GM23338 (cell line): ENCODE measurements around the gene DNAI2. TPM values are rescaled to one million over a fixed set of nuclear protein-coding genes. Genes with fewer than 3 reads are reported as not detected.

Experiments used
- ATAC-seq: fragments of 200-7000 bp; cut with Tn5 transposase; 3 replicates; pipeline ENCODE4 v1.9.1; 2020
- DNase-seq: peaks from one replicate; pipeline ENCODE4 v3.0.0-alpha.2; 2015; ENCODE audit warnings: low spot score
- H2AFZ ChIP-seq: fragments of 200-600 bp; sonication (generic); 2 replicates; pipeline ENCODE4 v1.8.0; 2016; ENCODE audit warnings: antibody characterized with exemption, mild to moderate bottlenecking, moderate library complexity
- H3F3A ChIP-seq: fragments of 200-600 bp; sonication (generic); replicated peaks from 2 replicates; pipeline ENCODE4 v1.8.0; 2017; ENCODE audit warnings: antibody characterized with exemption, mixed run types, low read depth
- H3K27ac ChIP-seq: fragments of 200-600 bp; sonication (generic); 2 replicates; pipeline ENCODE4 v1.6.1; 2016; ENCODE audit warnings: low read depth
- H3K27me3 ChIP-seq: fragments of 200-600 bp; sonication (generic); 2 replicates; pipeline ENCODE4 v1.8.0; 2016; ENCODE audit warnings: mild to moderate bottlenecking, mixed run types, moderate library complexity; ENCODE audit not compliant: insufficient read depth
- H3K36me3 ChIP-seq: fragments of 200-600 bp; sonication (generic); 2 replicates; pipeline ENCODE4 v1.8.0; 2016; ENCODE audit warnings: mild to moderate bottlenecking; ENCODE audit not compliant: insufficient read depth
- H3K4me1 ChIP-seq: fragments of 200-600 bp; sonication (generic); 2 replicates; pipeline ENCODE4 v1.8.0; 2016; ENCODE audit warnings: mild to moderate bottlenecking, moderate library complexity; ENCODE audit not compliant: insufficient read depth
- H3K4me2 ChIP-seq: fragments of 200-600 bp; sonication (generic); 2 replicates; pipeline ENCODE4 v1.7.1; 2017; ENCODE audit warnings: mixed run types
- H3K4me3 ChIP-seq: fragments of 200-600 bp; sonication (generic); 2 replicates; pipeline ENCODE4 v1.6.1; 2016; ENCODE audit warnings: mixed run types
- H3K79me2 ChIP-seq: fragments of 200-600 bp; sonication (generic); replicated peaks from 2 replicates; pipeline ENCODE4 v1.8.0; 2017; ENCODE audit warnings: mild to moderate bottlenecking; ENCODE audit not compliant: insufficient read depth
- H3K9me2 ChIP-seq: fragments of 200-600 bp; sonication (generic); 2 replicates; pipeline ENCODE4 v1.8.0; 2017; ENCODE audit not compliant: insufficient read depth
- H4K20me1 ChIP-seq: fragments of 200-600 bp; sonication (generic); replicated peaks from 2 replicates; pipeline ENCODE4 v1.8.0; 2017; ENCODE audit warnings: mild to moderate bottlenecking; ENCODE audit not compliant: insufficient read depth
- H3K27ac Mint-ChIP-seq: 2 replicates; pipeline ENCODE4 v1.8.0; 2020; ENCODE audit warnings: inconsistent platforms, mild to moderate bottlenecking, moderate library complexity, mixed read lengths
- H3K27me3 Mint-ChIP-seq: 3 replicates; pipeline ENCODE4 v1.8.0; 2022; ENCODE audit warnings: low read depth, mild to moderate bottlenecking, moderate library complexity, mixed read lengths, inconsistent platforms; ENCODE audit not compliant: insufficient read depth, poor library complexity
- H3K36me3 Mint-ChIP-seq: 3 replicates; pipeline ENCODE4 v1.8.0; 2021; ENCODE audit warnings: low read depth, mild to moderate bottlenecking, inconsistent platforms, moderate library complexity, mixed read lengths
- H3K4me1 Mint-ChIP-seq: 3 replicates; pipeline ENCODE4 v1.8.0; 2020; ENCODE audit warnings: mild to moderate bottlenecking, inconsistent platforms, mixed read lengths
- H3K4me3 Mint-ChIP-seq: 3 replicates; pipeline ENCODE4 v1.8.0; 2021; ENCODE audit warnings: moderate library complexity, mild to moderate bottlenecking, inconsistent platforms, mixed read lengths
- H3K9me3 Mint-ChIP-seq: 3 replicates; pipeline ENCODE4 v1.8.0; 2020; ENCODE audit warnings: moderate library complexity, mild to moderate bottlenecking, inconsistent platforms, mixed read lengths
- CREB1 ChIP-seq: fragments of 250-450 bp; sonication (Bioruptor Pico); IDR thresholded peaks from 2 replicates; pipeline ENCODE4 v1.5.0; 2020; ENCODE audit warnings: low read depth, mild to moderate bottlenecking, moderate library complexity
- EZH2 ChIP-seq: fragments of 200-600 bp; sonication (generic); IDR thresholded peaks from one replicate; pipeline ENCODE4 v1.8.0; 2017; ENCODE audit warnings: antibody characterized with exemption, mild to moderate bottlenecking, low read depth; ENCODE audit not compliant: unreplicated experiment
- EZH2phosphoT487 ChIP-seq: fragments of 200-600 bp; sonication (generic); IDR thresholded peaks from one replicate; pipeline ENCODE4 v1.8.1; 2018; ENCODE audit warnings: antibody characterized with exemption; ENCODE audit not compliant: unreplicated experiment
- JUNB ChIP-seq: IDR thresholded peaks from one replicate; pipeline ENCODE4 v1.6.1; 2016; ENCODE audit warnings: antibody characterized with exemption; ENCODE audit not compliant: unreplicated experiment
- POLR2AphosphoS5 ChIP-seq: IDR thresholded peaks from 2 replicates; pipeline ENCODE4 v1.6.1; 2016; ENCODE audit warnings: antibody characterized with exemption, low read depth
- ZNF114 ChIP-seq: fragments of 250-450 bp; sonication (Bioruptor Pico); IDR thresholded peaks from 2 replicates; pipeline ENCODE4 v1.5.0; 2020; ENCODE audit warnings: mild to moderate bottlenecking, moderate library complexity
- ZNF331 ChIP-seq: fragments of 250-450 bp; sonication (Bioruptor Pico); IDR thresholded peaks from 2 replicates; pipeline ENCODE4 v1.5.0; 2020; ENCODE audit warnings: low read depth, mild to moderate bottlenecking, moderate library complexity
- polyA plus RNA-seq: library from polyadenylated mRNA; unstranded; fragments of >200 nt; fragmentation: Nextera tagmentation; extraction: Ambion mirVana; gene quantifications from 2 replicates; pipeline ENCODE4 v1.2.1, GENCODE V29; 2016
- total RNA-seq: library from RNA; depleted of rRNA; stranded (reverse); fragments of >200 nt; shearing (Covaris generic); gene quantifications from 2 replicates; pipeline ENCODE4 v1.2.3, GENCODE V29; 2014
- TF ChIP-seq, protein P1 (sequence below): IDR thresholded peaks from one replicate; pipeline ENCODE4 v1.6.1; 2018; ENCODE audit warnings: antibody characterized with exemption; ENCODE audit not compliant: unreplicated experiment
- TF ChIP-seq, protein P2 (sequence below), 2 experiments: fragments of 200-600 bp in 1 of 2; sonication (generic) in 1 of 2; conservative IDR thresholded peaks; 2 replicates each; pipeline versions ENCODE4 v1.5.1 to v1.6.1; 2016 to 2017; ENCODE audit warnings: antibody characterized with exemption in 2 of 2, low read depth in 2 of 2, mild to moderate bottlenecking in 2 of 2, moderate library complexity in 1 of 2
- TF ChIP-seq, protein P3 (sequence below): IDR thresholded peaks from 2 replicates; pipeline ENCODE4 v1.6.1; 2016; ENCODE audit warnings: antibody characterized with exemption
- TF ChIP-seq, protein P4 (sequence below): fragments of 250-450 bp; sonication (Bioruptor Pico); IDR thresholded peaks from 2 replicates; pipeline ENCODE4 v1.5.0; 2020; ENCODE audit warnings: mild to moderate bottlenecking, moderate library complexity

The DNAI2 gene
- total and polyA plus RNA-seq, 2 experiments from 2014 or later = 0.21 TPM; not detected in 1

DNA sequence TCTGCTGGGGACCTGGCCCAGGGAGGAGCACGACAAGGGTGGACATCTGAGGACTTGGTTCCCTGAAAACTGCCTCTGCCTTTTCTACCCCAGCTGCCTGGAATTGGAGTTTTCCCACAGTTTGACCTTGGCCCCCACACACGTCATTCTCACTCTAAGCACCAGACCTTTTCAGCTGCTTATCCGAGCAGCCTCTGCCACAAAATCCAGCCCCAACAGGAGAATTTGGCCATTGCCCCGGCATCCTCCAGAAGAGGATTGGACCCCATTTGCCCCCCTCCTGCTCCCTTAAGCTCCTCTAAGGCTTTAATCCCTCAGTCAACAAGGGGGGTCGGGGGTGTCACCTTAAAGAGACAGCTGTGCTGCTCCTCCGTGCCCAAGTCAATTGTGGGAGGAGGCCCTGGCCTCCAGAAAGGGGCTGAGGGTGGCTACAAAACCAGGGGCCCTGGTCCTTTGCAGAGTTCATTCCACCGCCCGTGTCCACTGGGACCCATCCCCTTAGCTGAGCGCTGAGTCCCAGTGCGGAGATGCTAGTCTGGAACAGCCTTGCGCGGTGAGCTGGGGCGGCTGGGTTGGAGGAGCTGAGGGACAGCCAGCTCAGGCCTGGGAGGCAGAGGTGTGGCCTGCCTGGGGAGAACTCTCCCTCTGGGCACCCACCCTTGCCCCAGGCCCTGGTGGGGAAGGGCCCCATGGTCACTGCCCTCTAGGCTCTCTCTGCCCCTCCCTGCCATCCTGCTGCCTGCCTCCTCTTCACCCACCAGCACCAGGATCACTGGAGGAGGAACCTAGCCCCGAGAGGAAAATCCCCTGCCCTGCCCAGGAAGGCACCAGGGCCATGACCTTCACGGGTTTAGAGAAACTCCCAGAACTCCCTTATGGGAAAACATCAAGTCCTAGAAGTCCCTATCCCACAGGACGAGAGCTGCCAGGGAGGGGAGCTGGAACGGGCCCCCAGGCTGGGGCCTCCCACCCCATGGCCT lies 41.8 kb upstream of the DNAI2 start:
- H3K4me1 Mint-ChIP-seq = peaks cover 5% of the 10 kb centered on the region
- Histone ChIP-seq H3K27ac (no peak overlapping the region), H3K4me2 (no peak overlapping the region), H3F3A (no peaks in the 10 kb centered on the region), H4K20me1 (no peaks in the 10 kb centered on the region), H3K4me1 (no peaks in the 10 kb centered on the region), H2AFZ (no peak overlapping the region), H3K36me3 (no peaks in the 10 kb centered on the region), H3K4me3 (no peak overlapping the region), H3K79me2 (no peaks in the 10 kb centered on the region), H3K27me3 (no peaks in the 10 kb centered on the region), H3K9me2 (no peaks in the 10 kb centered on the region)
- DNase-seq (no peak), ATAC-seq (no peak)
- no peak overlapping the region for H3K27ac Mint-ChIP-seq
- TF ChIP-seq ZNF331 = no peak
- TF ChIP-seq CREB1 (CRISPR knock-in tag) = no peak
- TF ChIP-seq, protein P1, sequence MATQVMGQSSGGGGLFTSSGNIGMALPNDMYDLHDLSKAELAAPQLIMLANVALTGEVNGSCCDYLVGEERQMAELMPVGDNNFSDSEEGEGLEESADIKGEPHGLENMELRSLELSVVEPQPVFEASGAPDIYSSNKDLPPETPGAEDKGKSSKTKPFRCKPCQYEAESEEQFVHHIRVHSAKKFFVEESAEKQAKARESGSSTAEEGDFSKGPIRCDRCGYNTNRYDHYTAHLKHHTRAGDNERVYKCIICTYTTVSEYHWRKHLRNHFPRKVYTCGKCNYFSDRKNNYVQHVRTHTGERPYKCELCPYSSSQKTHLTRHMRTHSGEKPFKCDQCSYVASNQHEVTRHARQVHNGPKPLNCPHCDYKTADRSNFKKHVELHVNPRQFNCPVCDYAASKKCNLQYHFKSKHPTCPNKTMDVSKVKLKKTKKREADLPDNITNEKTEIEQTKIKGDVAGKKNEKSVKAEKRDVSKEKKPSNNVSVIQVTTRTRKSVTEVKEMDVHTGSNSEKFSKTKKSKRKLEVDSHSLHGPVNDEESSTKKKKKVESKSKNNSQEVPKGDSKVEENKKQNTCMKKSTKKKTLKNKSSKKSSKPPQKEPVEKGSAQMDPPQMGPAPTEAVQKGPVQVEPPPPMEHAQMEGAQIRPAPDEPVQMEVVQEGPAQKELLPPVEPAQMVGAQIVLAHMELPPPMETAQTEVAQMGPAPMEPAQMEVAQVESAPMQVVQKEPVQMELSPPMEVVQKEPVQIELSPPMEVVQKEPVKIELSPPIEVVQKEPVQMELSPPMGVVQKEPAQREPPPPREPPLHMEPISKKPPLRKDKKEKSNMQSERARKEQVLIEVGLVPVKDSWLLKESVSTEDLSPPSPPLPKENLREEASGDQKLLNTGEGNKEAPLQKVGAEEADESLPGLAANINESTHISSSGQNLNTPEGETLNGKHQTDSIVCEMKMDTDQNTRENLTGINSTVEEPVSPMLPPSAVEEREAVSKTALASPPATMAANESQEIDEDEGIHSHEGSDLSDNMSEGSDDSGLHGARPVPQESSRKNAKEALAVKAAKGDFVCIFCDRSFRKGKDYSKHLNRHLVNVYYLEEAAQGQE = no peak
- TF ChIP-seq, protein P2, sequence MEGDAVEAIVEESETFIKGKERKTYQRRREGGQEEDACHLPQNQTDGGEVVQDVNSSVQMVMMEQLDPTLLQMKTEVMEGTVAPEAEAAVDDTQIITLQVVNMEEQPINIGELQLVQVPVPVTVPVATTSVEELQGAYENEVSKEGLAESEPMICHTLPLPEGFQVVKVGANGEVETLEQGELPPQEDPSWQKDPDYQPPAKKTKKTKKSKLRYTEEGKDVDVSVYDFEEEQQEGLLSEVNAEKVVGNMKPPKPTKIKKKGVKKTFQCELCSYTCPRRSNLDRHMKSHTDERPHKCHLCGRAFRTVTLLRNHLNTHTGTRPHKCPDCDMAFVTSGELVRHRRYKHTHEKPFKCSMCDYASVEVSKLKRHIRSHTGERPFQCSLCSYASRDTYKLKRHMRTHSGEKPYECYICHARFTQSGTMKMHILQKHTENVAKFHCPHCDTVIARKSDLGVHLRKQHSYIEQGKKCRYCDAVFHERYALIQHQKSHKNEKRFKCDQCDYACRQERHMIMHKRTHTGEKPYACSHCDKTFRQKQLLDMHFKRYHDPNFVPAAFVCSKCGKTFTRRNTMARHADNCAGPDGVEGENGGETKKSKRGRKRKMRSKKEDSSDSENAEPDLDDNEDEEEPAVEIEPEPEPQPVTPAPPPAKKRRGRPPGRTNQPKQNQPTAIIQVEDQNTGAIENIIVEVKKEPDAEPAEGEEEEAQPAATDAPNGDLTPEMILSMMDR (conservative IDR thresholded peaks at IDR 0.05; ENCODE audit: low read depth in 2 of 2) = no peak
- TF ChIP-seq JUNB = no peak
- no peak for TF ChIP-seq EZH2phosphoT487
- TF ChIP-seq EZH2 = no peak
- no peak for TF ChIP-seq POLR2AphosphoS5
- TF ChIP-seq ZNF114 (CRISPR knock-in tag) = no peak
- TF ChIP-seq, protein P3, sequence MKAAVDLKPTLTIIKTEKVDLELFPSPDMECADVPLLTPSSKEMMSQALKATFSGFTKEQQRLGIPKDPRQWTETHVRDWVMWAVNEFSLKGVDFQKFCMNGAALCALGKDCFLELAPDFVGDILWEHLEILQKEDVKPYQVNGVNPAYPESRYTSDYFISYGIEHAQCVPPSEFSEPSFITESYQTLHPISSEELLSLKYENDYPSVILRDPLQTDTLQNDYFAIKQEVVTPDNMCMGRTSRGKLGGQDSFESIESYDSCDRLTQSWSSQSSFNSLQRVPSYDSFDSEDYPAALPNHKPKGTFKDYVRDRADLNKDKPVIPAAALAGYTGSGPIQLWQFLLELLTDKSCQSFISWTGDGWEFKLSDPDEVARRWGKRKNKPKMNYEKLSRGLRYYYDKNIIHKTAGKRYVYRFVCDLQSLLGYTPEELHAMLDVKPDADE = no peak
- TF ChIP-seq, protein P4, sequence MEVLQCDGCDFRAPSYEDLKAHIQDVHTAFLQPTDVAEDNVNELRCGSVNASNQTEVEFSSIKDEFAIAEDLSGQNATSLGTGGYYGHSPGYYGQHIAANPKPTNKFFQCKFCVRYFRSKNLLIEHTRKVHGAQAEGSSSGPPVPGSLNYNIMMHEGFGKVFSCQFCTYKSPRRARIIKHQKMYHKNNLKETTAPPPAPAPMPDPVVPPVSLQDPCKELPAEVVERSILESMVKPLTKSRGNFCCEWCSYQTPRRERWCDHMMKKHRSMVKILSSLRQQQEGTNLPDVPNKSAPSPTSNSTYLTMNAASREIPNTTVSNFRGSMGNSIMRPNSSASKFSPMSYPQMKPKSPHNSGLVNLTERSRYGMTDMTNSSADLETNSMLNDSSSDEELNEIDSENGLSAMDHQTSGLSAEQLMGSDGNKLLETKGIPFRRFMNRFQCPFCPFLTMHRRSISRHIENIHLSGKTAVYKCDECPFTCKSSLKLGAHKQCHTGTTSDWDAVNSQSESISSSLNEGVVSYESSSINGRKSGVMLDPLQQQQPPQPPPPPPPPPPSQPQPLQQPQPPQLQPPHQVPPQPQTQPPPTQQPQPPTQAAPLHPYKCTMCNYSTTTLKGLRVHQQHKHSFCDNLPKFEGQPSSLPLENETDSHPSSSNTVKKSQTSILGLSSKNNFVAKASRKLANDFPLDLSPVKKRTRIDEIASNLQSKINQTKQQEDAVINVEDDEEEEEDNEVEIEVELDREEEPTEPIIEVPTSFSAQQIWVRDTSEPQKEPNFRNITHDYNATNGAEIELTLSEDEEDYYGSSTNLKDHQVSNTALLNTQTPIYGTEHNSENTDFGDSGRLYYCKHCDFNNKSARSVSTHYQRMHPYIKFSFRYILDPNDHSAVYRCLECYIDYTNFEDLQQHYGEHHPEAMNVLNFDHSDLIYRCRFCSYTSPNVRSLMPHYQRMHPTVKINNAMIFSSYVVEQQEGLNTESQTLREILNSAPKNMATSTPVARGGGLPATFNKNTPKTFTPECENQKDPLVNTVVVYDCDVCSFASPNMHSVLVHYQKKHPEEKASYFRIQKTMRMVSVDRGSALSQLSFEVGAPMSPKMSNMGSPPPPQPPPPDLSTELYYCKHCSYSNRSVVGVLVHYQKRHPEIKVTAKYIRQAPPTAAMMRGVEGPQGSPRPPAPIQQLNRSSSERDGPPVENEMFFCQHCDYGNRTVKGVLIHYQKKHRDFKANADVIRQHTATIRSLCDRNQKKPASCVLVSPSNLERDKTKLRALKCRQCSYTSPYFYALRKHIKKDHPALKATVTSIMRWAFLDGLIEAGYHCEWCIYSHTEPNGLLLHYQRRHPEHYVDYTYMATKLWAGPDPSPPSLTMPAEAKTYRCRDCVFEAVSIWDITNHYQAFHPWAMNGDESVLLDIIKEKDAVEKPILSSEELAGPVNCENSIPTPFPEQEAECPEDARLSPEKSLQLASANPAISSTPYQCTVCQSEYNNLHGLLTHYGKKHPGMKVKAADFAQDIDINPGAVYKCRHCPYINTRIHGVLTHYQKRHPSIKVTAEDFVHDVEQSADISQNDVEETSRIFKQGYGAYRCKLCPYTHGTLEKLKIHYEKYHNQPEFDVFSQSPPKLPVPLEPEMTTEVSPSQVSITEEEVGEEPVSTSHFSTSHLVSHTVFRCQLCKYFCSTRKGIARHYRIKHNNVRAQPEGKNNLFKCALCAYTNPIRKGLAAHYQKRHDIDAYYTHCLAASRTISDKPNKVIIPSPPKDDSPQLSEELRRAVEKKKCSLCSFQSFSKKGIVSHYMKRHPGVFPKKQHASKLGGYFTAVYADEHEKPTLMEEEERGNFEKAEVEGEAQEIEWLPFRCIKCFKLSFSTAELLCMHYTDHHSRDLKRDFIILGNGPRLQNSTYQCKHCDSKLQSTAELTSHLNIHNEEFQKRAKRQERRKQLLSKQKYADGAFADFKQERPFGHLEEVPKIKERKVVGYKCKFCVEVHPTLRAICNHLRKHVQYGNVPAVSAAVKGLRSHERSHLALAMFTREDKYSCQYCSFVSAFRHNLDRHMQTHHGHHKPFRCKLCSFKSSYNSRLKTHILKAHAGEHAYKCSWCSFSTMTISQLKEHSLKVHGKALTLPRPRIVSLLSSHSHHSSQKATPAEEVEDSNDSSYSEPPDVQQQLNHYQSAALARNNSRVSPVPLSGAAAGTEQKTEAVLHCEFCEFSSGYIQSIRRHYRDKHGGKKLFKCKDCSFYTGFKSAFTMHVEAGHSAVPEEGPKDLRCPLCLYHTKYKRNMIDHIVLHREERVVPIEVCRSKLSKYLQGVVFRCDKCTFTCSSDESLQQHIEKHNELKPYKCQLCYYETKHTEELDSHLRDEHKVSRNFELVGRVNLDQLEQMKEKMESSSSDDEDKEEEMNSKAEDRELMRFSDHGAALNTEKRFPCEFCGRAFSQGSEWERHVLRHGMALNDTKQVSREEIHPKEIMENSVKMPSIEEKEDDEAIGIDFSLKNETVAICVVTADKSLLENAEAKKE (CRISPR knock-in tag) = no peak
- H3K27me3 Mint-ChIP-seq = no peaks in the 10 kb centered on the region
- H3K36me3 Mint-ChIP-seq = no peaks in the 10 kb centered on the region
- no peaks in the 10 kb centered on the region; the same call in 2 of the 3 replicates for H3K9me3 Mint-ChIP-seq
- H3K4me3 Mint-ChIP-seq = no peak overlapping the region
